ES-I3 (cell line): Measurements from ENCODE around the gene TIMM44.
"Not testable (repeated sequence)": the region's sequence is repeated elsewhere in the genome, so short reads cannot be mapped to it uniquely, and the experiment has no call there.

Source experiments
- H3K36me3 ChIP-seq: 2 replicates; pipeline ENCODE4 v1.6.1; 2013; ENCODE audit warnings: mild to moderate bottlenecking, low read length, control low read depth, moderate library complexity; ENCODE audit not compliant: insufficient read depth
- H3K4me1 ChIP-seq: 2 replicates; pipeline ENCODE4 v1.6.1; 2013; ENCODE audit warnings: mild to moderate bottlenecking, control low read depth, low read length; ENCODE audit not compliant: insufficient read depth
- H3K9ac ChIP-seq: 2 replicates; pipeline ENCODE4 v1.6.1; 2013; ENCODE audit warnings: low read depth, mild to moderate bottlenecking, low read length, moderate library complexity
- H3K9me3 ChIP-seq: 2 replicates; pipeline ENCODE4 v1.6.1; 2013; ENCODE audit warnings: mild to moderate bottlenecking, low read length, moderate library complexity; ENCODE audit not compliant: control insufficient read depth, insufficient read depth

The TIMM44 gene

GRCh38 chr19:7968796-7969554 lies 25.5 kb upstream of the TIMM44 start:
- Histone ChIP-seq H3K36me3 (peaks cover 33% of the 10 kb centered on the region), H3K4me1 (peaks cover 9% of the 10 kb centered on the region), H3K9me3 (no peaks in the 10 kb centered on the region), H3K9ac (no peak overlapping the region; the same call in 1 of the 2 replicates)

GRCh38 chr19:7968008-7968795 lies 24.7 kb upstream of the TIMM44 start:
- peaks cover 40% of the 10 kb centered on the region for H3K36me3 ChIP-seq
- peaks cover 9% of the 10 kb centered on the region for H3K4me1 ChIP-seq
- H3K9ac ChIP-seq = no peak overlapping the region
- H3K9me3 ChIP-seq = no peaks in the 10 kb centered on the region

- peaks cover 9% of the 10 kb centered on the region for H3K4me1 ChIP-seq
- H3K9ac ChIP-seq = no peak overlapping the region
- H3K9me3 ChIP-seq = no peaks in the 10 kb centered on the region
- H3K36me3 ChIP-seq = peaks cover 53% of the 10 kb centered on the region
These were observed 22.6 kb upstream of the TIMM44 start for GRCh38 chr19:7965921-7966665.

- no peaks in the 10 kb centered on the region for H3K9me3 ChIP-seq
- H3K9ac ChIP-seq = no peak overlapping the region
- H3K4me1 ChIP-seq = peaks cover 9% of the 10 kb centered on the region
- peaks cover 54% of the 10 kb centered on the region for H3K36me3 ChIP-seq
These were observed 21.9 kb upstream of the TIMM44 start for GRCh38 chr19:7965259-7965841.

GRCh38 chr19:7963566-7963965 lies 20.1 kb upstream of the TIMM44 start:
- Histone ChIP-seq H3K9ac (no peak overlapping the region), H3K9me3 (no peaks in the 10 kb centered on the region), H3K36me3 (peaks cover 51% of the 10 kb centered on the region), H3K4me1 (no peaks in the 10 kb centered on the region)

- no peaks in the 10 kb centered on the region for H3K9me3 ChIP-seq
- H3K36me3 ChIP-seq = peaks cover 47% of the 10 kb centered on the region
- H3K4me1 ChIP-seq = no peaks in the 10 kb centered on the region
- no peak overlapping the region for H3K9ac ChIP-seq
These were observed 19.3 kb upstream of the TIMM44 start for GRCh38 chr19:7962644-7963268.

- no peak overlapping the region for H3K9ac ChIP-seq
- H3K4me1 ChIP-seq = no peaks in the 10 kb centered on the region
- H3K9me3 ChIP-seq = no peaks in the 10 kb centered on the region
- H3K36me3 ChIP-seq = peaks cover 42% of the 10 kb centered on the region
These were observed 18.6 kb upstream of the TIMM44 start for GRCh38 chr19:7961920-7962626.

GRCh38 chr19:7961082-7961481 lies 17.6 kb upstream of the TIMM44 start:
- H3K36me3 ChIP-seq = peaks cover 37% of the 10 kb centered on the region
- H3K9ac ChIP-seq = not testable (repeated sequence)

GRCh38 chr19:7959211-7959610 lies 15.7 kb upstream of the TIMM44 start:
- Histone ChIP-seq H3K4me1 (no peaks in the 10 kb centered on the region), H3K9ac (no peak overlapping the region), H3K36me3 (peaks cover 27% of the 10 kb centered on the region), H3K9me3 (no peaks in the 10 kb centered on the region)

More at GRCh38 chr19:7961082-7961481, 17.6 kb upstream of the TIMM44 start:
- not testable (repeated sequence) for H3K9me3 ChIP-seq, H3K4me1 ChIP-seq

GRCh38 chr19:7955696-7956095 lies 12.2 kb upstream of the TIMM44 start:
- H3K9ac ChIP-seq = no peak overlapping the region
- no peaks in the 10 kb centered on the region for H3K9me3 ChIP-seq
- H3K4me1 ChIP-seq = no peaks in the 10 kb centered on the region; the same call in 1 of the 2 replicates
- H3K36me3 ChIP-seq = peaks cover 7% of the 10 kb centered on the region

- Histone ChIP-seq H3K4me1 (no peaks in the 10 kb centered on the region; the same call in 1 of the 2 replicates), H3K36me3 (no peaks in the 10 kb centered on the region), H3K9ac (no peak overlapping the region), H3K9me3 (no peaks in the 10 kb centered on the region)
These were observed 10.1 kb upstream of the TIMM44 start for GRCh38 chr19:7953576-7953975.

GRCh38 chr19:7953060-7953459 lies 9.6 kb upstream of the TIMM44 start:
- H3K9me3 ChIP-seq = no peaks in the 10 kb centered on the region
- H3K36me3 ChIP-seq = no peaks in the 10 kb centered on the region
- H3K9ac ChIP-seq = no peak overlapping the region
- H3K4me1 ChIP-seq = no peaks in the 10 kb centered on the region; the same call in 1 of the 2 replicates

- Histone ChIP-seq H3K4me1 (no peaks in the 10 kb centered on the region; the same call in 1 of the 2 replicates), H3K36me3 (no peaks in the 10 kb centered on the region), H3K9ac (no peak overlapping the region), H3K9me3 (no peaks in the 10 kb centered on the region)
These were observed 4.5 kb upstream of the TIMM44 start for GRCh38 chr19:7947939-7948338.
